AG10803 (cell line): ENCODE results near the gene STAM.

Experiments used
- DNase-seq: peaks from one replicate; pipeline ENCODE4 v3.0.0; 2010; ENCODE audit warnings: low read depth
- H3K4me3 ChIP-seq: 2 replicates; pipeline ENCODE4 v1.5.1; 2011; ENCODE audit warnings: mild to moderate bottlenecking, low read length, control low read depth
- CTCF ChIP-seq: conservative IDR thresholded peaks from 2 replicates; pipeline ENCODE4 v1.5.1; 2011; ENCODE audit warnings: mild to moderate bottlenecking, low read length, control low read depth, inconsistent platforms

The STAM gene

GRCh38 chr10:17671307-17671706, 27.4 kb downstream of the STAM start:
- TF ChIP-seq CTCF: no peak
- DNase-seq: no peak
- no peak overlapping the region for H3K4me3 ChIP-seq

- TF ChIP-seq CTCF: no peak
- DNase-seq: peak; percentile 90
- no peak overlapping the region for H3K4me3 ChIP-seq
Measured at GRCh38 chr10:17673471-17674061, 29.6 kb downstream of the STAM start.

- DNase-seq: no peak
- no peak for TF ChIP-seq CTCF
Measured at GRCh38 chr10:17674566-17674965, 30.6 kb downstream of the STAM start.

GRCh38 chr10:17675638-17676037, 31.7 kb downstream of the STAM start:
- H3K4me3 ChIP-seq: no peak overlapping the region
- no peak for TF ChIP-seq CTCF
- no peak for DNase-seq

More at GRCh38 chr10:17674566-17674965, 30.6 kb downstream of the STAM start:
- no peak overlapping the region for H3K4me3 ChIP-seq

- no peak overlapping the region for H3K4me3 ChIP-seq
- no peak for DNase-seq
- no peak for TF ChIP-seq CTCF
Measured at GRCh38 chr10:17676919-17677318, 33.0 kb downstream of the STAM start.

- DNase-seq: no peak
- TF ChIP-seq CTCF: no peak
- no peak overlapping the region for H3K4me3 ChIP-seq
Measured at GRCh38 chr10:17682236-17682946, 38.4 kb downstream of the STAM start.

- no peak overlapping the region for H3K4me3 ChIP-seq
- DNase-seq: peak; percentile 18
- TF ChIP-seq CTCF: no peak
Measured at GRCh38 chr10:17683541-17683940, 39.6 kb downstream of the STAM start.
